Esophagus squamous epithelium (tissue), 4 donors: ENCODE data around the gene COQ8A.

Experiments
- CTCF ChIP-seq, 6 experiments: fragments of 450-650 bp in 4 of 6; fragments of 200-600 bp in 2 of 6; sonication (generic) in 2 of 6; IDR thresholded peaks; one replicate each; pipeline ENCODE4 v1.5.1; 2016 to 2019; ENCODE audit warnings: antibody characterized with exemption in 6 of 6, mild to moderate bottlenecking in 4 of 6, moderate library complexity in 4 of 6
- POLR2A ChIP-seq, 4 donors: fragments of 450-650 bp; IDR thresholded peaks; one replicate each; pipeline ENCODE4 v1.6.1; 2017; ENCODE audit warnings: antibody characterized with exemption in 4 of 4, mild to moderate bottlenecking in 4 of 4, moderate library complexity in 3 of 4

DNA sequence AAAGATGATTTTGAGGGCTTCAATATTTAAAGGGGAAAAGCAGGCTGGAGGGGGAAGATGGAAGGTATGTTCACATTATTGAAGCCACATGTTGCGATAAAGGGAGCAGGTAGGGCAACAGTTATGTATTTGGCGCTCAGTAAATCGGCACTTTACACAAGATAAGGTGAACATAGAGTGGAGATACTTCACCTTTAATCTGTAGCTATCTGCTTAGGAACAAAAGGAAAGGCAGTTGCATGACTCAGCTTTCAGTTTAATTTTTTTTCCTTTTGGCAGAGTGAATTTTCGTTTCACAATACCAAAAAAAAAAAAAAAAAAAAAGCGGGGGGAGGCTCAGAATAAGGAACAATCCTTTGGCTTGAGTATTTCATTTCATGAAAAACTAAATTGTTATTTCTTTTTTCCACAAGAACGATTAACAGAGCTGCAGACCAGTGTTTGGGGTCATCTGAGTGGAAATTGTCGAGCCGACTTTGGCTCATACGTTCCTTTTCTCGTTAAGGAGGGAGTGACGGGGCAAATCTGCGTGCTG is 1.1 kb upstream of the COQ8A start:
- TF ChIP-seq CTCF (IDR thresholded peaks at IDR 0.05) (no peak), POLR2A (IDR thresholded peaks at IDR 0.05) (no peak)
